LHCN-M2 (cell line): ENCODE results near the gene INMT. TPM values are rescaled to one million over a fixed set of nuclear protein-coding genes. Genes with fewer than 3 reads are reported as not detected.
"Not testable (repeated sequence)": the region's sequence is repeated elsewhere in the genome, so short reads cannot be mapped to it uniquely, and the experiment has no call there.

Experiments
- DNase-seq: peaks from one replicate; pipeline ENCODE4 v3.0.0-alpha.2; 2012; ENCODE audit warnings: low read depth
- polyA plus RNA-seq: library from polyadenylated mRNA; unstranded; fragments of >200 nt; gene quantifications from one replicate; pipeline ENCODE4 v1.2.1, GENCODE V29; 2012; ENCODE audit warnings: missing spikeins
- total RNA-seq: library from RNA; depleted of rRNA; stranded (reverse); fragments of >200 nt; gene quantifications from 2 replicates; pipeline ENCODE4 v1.2.3, GENCODE V29; 2014; rRNA removed

INMT gene
- 1.4 and 1.7 TPM in 2 replicates for total RNA-seq
- 1.1 TPM for polyA plus RNA-seq

GRCh38 chr7:30751696-30752273, at the start of gene INMT:
Gene INMT (plus strand): TSS chr7:30752135. CDS start chr7:30752151, 16 bp downstream.
- DNase-seq, result peak; percentile 15

DNA sequence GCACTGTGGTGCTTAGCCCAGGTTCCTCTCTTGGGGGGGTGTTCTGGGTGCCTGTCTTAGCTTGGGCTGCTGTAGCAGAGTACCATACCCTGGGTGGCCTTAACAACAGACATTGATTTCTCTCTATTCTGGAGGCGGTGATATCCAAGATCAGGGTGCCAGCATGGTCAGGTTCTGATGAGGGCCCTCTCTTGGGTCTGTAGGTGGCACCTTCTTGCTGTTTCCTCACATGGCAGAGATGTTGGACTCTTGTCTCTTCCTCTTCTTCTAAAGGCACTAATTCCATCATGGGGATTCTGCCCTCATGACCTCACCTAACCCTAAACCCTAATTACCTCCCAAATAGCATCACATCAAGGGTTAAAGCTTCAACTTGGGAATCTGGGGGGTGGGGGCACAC, 49.7 kb upstream of the INMT start:
- no peak for DNase-seq

DNA sequence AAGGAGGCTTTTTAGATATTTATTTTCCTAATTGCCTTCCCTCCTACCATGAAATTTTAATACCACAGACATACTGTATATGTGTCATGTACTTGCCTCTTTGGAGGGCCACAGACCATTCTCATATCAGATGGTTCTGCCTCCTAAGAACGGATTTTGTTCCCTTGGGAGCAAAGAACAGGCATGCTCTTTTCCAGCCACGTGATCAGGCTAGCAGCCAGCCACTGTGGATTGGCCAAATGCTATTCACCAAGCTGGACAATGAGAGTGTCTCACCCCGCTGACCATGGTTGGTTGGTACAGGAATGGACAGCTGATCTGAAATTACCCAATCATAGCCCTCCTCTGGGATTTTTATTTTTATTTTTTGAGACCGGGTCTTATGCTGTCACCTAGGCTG, 48.2 kb upstream of the INMT start:
- peak; percentile 33 for DNase-seq

DNA sequence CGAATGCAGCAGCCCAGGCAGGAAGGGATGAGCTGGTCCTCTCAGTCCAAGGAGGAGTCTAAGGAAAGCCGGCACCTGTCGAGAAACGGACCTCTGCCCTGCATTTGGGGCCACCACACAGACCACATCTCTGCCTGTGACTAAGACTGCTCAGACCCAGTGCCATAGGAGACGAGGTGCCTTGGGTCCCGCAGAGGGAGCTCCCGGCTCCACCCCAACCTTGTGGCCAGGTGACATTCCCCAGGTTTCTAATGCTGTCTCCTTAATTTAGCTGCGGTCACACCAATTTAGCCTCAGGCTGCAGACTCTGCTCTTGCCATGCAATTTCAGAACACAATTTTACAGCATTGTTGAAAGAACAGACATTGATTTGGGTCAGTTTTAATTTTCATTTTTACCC, 46.9 kb upstream of the INMT start:
- DNase-seq, result no peak

- DNase-seq, result no peak
Observed at GRCh38 chr7:30705596-30705995, 46.3 kb upstream of the INMT start.

- no peak for DNase-seq
Observed at GRCh38 chr7:30706316-30706715, 45.6 kb upstream of the INMT start.

DNA sequence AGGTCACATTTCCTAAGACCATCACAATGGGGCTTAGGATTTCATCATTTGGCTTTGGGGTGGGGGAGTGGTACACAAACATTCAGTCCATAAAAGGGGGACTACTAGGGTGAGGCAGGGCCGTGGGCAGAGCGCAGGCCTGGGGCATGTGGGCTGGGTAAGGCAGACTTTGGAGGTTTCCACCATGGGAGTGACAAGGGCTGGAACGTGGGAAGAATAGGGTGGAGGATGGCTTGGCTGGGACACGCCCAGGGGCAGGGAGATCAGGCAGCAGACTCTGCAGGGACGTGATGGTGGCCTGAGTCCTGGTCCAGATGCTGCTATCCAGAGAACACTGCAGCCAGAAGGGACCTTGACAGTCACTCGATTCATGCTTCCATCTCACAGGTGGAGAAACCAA, 45.0 kb upstream of the INMT start:
- no peak for DNase-seq

DNA sequence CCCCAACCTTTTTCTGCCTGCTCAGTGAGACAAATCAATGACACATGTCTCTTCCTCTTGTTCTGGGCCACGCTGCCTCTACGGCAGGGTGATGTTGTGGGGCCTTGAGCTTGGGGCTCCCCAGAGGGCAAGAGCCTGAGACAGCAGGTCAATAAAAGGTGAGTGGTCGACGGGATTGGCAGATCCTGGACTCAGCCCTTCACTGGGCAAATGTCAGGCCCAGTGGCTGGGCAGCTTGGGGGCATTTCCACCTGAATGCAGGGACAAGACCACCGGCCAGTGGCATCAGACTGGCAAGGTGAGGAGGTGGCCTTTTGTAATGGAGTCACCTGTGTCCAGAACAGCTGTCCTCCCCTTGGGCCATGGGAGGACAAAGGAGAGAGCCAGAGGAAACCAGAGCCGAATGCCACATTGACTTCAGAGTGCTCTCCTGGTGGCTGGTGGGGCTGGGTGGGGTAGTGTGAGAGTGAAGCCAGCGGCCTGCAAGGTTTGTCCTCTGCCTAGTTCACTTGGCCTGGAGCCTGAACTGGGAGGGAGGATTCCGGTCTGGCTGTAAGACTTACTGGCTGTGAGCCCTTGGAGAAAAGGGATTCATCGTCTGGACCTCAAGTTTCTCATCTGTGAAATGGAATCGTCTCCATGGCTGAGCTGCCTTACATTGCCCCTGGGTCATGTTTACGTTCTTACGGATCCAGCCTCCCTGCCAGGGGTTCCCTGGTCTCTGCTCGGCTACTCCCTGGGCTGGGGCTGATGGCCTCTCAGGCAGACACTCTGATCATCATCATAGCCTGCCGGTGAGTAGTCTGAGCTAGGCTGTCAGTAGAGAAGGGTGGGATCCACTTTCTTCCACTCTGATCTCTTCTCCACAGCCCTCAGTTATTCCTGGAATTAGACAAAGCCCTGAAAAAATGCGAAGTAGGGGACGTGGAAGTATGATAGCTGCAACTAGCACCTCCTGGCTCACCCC, 44.3 kb upstream of the INMT start:
- DNase-seq, result no peak

DNA sequence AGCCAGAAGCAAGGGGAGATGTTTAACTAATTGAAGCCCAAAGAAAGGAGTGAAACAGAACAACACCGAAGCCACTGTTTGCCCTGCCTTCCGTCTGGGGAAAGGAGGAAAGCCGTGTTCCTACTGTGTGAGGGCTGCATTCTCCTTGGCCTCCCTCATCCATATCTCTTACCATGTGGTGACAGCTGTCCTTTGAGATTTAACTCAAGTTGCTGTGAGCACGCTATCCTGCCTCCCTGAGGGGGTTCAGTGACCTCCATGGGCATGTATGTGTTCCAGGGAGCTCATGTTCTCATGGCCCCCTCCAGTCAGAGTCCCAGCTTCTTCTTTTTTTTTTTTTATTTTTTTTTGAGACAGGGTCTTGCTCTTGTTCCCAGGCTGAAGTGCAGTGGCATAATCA, 43.5 kb upstream of the INMT start:
- peak; percentile 12 for DNase-seq

DNA sequence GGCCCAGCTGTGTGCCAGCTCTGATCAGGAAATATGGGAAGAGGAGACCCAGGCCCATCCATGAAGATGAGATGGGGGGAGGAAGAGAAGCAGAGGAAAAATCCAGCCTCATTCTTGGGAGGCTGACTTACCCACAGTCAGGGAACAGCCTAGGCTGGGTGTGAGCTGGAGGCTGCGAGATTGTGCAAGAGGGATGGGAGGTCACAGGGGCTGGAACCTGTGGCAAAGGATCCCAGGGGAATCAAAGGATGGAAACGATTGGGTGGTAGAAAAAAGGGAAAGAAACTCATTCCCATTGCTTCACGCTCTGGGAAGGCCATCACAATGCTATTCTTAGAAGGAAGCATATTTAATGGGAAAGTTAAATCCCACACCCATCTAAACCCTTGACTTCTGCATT, 43.0 kb upstream of the INMT start:
- peak; percentile 34 for DNase-seq

GRCh38 chr7:30709549-30709948, 42.4 kb upstream of the INMT start:
- no peak for DNase-seq

DNA sequence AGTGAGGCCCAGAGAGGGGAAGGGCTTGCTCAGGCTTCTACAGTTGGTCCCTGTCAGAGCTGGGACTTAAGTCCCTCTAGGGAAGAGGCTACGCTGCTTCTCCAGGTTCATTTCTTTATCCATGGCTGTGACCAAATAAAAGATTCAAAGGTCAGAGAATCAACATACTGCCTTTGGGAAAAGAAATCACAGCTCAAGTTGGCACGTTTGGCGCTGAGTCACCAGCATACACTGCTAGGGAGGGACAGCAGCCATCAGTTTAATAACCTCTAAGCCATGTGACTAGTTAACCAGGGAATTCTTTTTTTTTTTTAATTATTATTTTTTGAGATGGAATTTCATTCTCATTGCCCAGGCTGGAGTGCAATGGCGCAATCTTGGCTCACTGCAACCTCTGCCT, 41.3 kb upstream of the INMT start:
- DNase-seq, result peak; percentile 15

DNA sequence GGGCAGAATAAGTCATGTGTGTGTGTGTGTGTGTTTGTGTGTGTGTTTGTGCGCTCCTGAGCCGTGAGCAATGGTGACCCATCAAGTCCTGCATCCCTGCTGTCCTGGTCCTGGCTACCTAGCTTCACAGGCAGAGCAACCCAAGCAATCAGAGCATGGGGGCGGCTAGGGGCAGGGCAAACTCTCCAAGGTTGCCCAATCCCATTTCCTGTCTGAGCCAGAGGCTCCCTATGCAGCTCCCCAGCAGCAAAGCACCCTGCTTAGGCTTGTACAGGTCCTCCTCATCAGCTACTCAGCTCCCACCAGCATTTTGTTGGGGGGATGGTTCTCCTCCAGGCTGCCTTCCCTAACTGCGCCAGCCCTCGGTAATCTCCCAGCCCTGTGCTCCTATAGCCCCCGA, 38.5 kb upstream of the INMT start:
- no peak for DNase-seq

DNA sequence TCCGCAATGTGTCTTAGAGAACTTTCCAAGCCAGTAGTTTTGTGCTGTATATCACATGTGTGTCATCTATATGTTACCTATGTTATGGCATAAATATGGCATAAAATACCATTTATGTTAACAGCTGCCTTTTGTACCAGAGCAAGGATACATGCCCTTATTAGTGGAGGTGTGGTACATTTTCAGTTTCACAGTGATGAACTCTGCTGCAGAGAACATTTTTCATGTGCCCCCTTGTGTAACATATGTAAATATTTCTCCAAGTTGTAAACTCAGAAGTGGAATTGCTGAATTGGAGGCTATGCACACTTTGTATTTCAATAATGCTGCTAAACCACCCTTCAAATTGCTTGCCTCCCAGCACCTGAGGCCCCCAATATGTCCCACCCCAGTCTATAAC, 37.8 kb upstream of the INMT start:
- DNase-seq, result no peak

GRCh38 chr7:30717181-30717580, 34.8 kb upstream of the INMT start:
- peak; percentile 64 for DNase-seq

DNA sequence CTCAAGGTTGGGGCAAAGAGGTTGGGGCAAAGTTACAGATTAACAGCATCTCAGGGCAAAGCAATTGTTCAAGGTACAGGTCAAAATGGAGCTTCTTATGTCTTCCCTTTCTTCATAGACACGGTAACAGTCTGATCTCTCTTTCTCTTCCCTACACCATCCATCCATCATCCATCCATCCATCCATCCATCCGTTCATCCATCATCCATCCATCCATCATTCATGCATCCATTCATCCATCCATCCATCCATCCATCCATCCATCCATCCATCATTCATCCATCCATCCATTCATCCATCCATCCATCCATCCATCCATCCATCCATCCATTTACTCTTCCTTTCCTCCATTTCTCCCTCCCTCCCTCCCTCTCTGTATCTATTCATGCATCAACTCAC, 32.5 kb upstream of the INMT start:
- not testable (repeated sequence) for DNase-seq

DNA sequence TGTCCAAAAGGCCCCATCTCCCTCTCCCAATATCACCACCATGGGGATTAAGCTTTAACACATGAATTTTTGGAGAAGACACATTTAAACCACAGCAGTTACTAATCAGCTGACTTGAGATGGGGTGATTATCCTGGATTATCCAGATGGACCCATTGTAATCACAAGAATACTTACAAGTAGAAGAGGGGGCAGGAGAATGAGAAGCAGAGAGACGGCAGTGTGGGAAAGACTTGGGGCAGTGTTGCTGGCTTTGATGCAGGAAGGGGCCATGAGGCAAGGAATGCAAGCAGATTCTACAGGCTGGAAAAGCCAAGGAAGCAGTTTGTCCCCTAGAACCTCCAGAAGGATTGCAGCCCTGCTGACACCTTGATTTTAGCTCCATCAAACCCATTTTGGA, 30.7 kb upstream of the INMT start:
- no peak for DNase-seq

GRCh38 chr7:30722187-30722586, 29.7 kb upstream of the INMT start:
- no peak for DNase-seq

DNA sequence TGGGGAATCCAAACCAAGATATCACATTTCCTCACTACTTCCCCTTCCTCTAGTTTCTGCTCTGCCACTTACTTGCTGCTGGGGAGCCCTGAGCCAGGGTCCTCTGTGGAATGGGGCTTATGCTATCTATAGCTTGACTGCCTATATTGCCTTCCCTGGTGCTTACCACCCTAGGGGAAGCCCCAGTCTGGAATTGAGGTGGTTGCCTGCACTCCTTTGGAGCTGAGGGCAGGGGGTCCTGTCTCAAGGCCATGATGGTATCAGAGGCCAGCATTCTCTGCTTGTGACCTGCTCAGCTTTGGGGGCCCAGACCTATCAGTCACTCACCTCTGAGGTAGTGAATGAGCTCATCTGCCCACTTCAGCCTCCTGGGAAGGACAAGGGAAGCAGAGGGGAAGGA, 29.3 kb upstream of the INMT start:
- no peak for DNase-seq

DNA sequence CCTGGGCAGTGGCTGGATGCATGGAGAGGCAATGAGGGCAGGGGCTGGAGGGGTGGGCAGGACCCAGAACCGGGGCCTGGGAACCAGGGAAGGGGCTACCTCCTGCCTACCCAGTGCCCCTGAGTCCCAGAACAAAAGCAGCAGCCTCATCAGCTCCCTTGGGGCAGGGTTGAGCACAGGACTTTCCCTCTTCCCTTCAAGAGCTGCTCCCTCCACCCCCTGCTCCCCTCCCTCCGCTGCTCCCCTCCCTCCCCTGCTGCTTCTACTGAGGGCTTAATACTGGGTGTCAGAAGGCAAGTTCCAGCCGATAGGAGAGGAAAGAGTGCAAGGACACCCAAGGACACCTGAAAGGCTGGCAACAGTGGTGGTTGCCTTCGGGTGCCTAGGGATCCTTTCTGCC, 28.2 kb upstream of the INMT start:
- no peak for DNase-seq

- no peak for DNase-seq
Observed at GRCh38 chr7:30726296-30727006, 25.5 kb upstream of the INMT start.
